Measurements from ENCODE around the gene WDR18.
A peak's percentile ranks its signal among the peaks of the same experiment; 100 is the strongest.

Gene WDR18

DNA sequence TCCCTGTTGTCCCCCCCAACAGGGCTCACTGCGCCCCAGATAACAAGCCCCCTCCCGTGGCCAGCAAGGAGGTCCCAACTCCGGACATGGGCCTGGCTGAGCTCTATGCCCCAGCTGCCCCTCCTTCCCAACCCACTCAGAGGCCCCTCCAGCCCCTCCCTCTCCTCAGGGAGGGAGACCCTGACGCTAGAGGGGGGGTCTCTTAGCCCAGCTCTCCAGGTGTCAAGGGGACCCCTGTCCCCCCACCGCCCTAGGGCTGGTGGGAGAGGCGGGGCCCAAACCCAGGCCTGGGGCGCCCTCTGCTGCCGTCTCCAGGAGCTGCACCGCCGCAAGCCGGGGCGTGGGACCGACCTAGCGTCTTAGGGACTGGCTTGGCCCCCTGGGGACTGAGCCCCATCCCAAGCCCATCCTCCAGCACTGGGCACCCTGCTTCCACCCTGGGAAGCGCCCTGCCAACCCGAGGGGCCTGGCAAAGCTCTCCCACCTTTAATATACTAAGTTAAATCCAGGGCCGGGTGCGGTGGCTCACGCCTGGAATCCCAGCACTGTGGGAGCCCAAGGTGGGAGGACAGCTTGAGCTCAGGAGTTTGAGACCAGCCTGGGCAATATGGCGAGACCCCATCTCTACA, 17.5 kb downstream of the WDR18 start:
- Histone ChIP-seq H3K9ac (ENCODE audit: low read length) (no peak overlapping the region), H4K20me1 (ENCODE audit: insufficient read depth, low read length) (no peaks in the 10 kb centered on the region), H3K27me3 (ENCODE audit: insufficient read depth, low read length) (peaks cover 12% of the 10 kb centered on the region; the same call in 1 of the 2 replicates)

DNA sequence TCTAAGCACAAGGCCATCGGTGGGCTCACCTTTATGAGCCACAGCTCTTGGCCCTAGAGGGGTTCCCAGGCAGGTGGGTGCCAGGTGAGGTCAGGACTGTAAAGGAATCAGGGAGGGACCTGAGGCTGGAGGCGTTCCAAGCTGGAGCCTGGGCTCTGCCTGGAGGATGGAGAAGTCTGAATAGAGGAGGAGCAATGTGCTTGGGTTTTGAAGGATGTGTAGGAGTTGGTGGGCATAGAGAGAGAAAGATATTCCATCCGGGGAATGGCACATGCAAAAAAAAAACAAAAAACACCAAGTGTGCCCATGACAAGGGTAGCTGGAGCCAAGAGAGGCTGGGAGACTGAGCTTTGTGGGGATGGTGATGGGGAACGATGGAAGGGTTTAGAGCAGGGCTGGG, 18.5 kb downstream of the WDR18 start:
- no peak for TF ChIP-seq EZH2 (IDR thresholded peaks at IDR 0.05; ENCODE audit: borderline replicate concordance, low read length)
- TF ChIP-seq, protein P1, sequence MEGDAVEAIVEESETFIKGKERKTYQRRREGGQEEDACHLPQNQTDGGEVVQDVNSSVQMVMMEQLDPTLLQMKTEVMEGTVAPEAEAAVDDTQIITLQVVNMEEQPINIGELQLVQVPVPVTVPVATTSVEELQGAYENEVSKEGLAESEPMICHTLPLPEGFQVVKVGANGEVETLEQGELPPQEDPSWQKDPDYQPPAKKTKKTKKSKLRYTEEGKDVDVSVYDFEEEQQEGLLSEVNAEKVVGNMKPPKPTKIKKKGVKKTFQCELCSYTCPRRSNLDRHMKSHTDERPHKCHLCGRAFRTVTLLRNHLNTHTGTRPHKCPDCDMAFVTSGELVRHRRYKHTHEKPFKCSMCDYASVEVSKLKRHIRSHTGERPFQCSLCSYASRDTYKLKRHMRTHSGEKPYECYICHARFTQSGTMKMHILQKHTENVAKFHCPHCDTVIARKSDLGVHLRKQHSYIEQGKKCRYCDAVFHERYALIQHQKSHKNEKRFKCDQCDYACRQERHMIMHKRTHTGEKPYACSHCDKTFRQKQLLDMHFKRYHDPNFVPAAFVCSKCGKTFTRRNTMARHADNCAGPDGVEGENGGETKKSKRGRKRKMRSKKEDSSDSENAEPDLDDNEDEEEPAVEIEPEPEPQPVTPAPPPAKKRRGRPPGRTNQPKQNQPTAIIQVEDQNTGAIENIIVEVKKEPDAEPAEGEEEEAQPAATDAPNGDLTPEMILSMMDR (IDR thresholded peaks at IDR 0.05; ENCODE audit: low read length) = no peak
- Histone ChIP-seq H3K4me1 (ENCODE audit: insufficient read depth, low read length, severe bottlenecking) (no peaks in the 10 kb centered on the region), H2AFZ (ENCODE audit: low read length) (no peak overlapping the region), H3K27ac (ENCODE audit: low read depth, low read length, poor library complexity, severe bottlenecking) (no peak overlapping the region), H3K79me2 (ENCODE audit: insufficient read depth, low read length) (no peaks in the 10 kb centered on the region), H3K4me2 (ENCODE audit: low read length) (no peak overlapping the region), H3K9ac (ENCODE audit: low read length) (no peak overlapping the region), H3K27me3 (ENCODE audit: insufficient read depth, low read length) (peaks cover 12% of the 10 kb centered on the region; the same call in 1 of the 2 replicates), H3K4me3 (ENCODE audit: low read depth, low read length, poor library complexity, severe bottlenecking) (no peak overlapping the region), H3K9me2 (ENCODE audit: low read depth, low read length) (no peaks in the 10 kb centered on the region), H3K9me3 (ENCODE audit: low read length) (no peaks in the 10 kb centered on the region), H4K20me1 (ENCODE audit: insufficient read depth, low read length) (no peaks in the 10 kb centered on the region), H3F3A (ENCODE audit: insufficient read depth, low read length) (no peaks in the 10 kb centered on the region), H3K36me3 (ENCODE audit: insufficient read depth, low read length) (no peaks in the 10 kb centered on the region; the same call in 1 of the 2 replicates)

More for the DNA sequence above, 17.5 kb downstream of the WDR18 start:
- no peaks in the 10 kb centered on the region for H3F3A ChIP-seq (ENCODE audit: insufficient read depth, low read length)
- no peak overlapping the region for H2AFZ ChIP-seq (ENCODE audit: low read length)
- H3K27ac ChIP-seq (ENCODE audit: low read depth, low read length, poor library complexity, severe bottlenecking) = no peak overlapping the region
- H3K9me2 ChIP-seq (ENCODE audit: low read depth, low read length) = no peaks in the 10 kb centered on the region
- H3K79me2 ChIP-seq (ENCODE audit: insufficient read depth, low read length) = no peaks in the 10 kb centered on the region
- H3K4me1 ChIP-seq (ENCODE audit: insufficient read depth, low read length, severe bottlenecking) = no peaks in the 10 kb centered on the region
- no peaks in the 10 kb centered on the region for H3K9me3 ChIP-seq (ENCODE audit: low read length)
- no peak overlapping the region for H3K4me3 ChIP-seq (ENCODE audit: low read depth, low read length, poor library complexity, severe bottlenecking)
- TF ChIP-seq, protein P1 (IDR thresholded peaks at IDR 0.05; ENCODE audit: low read length) = peak; percentile 84
- no peak for TF ChIP-seq EZH2 (IDR thresholded peaks at IDR 0.05; ENCODE audit: borderline replicate concordance, low read length)
- H3K4me2 ChIP-seq (ENCODE audit: low read length) = no peak overlapping the region
- H3K36me3 ChIP-seq (ENCODE audit: insufficient read depth, low read length) = no peaks in the 10 kb centered on the region

DNA sequence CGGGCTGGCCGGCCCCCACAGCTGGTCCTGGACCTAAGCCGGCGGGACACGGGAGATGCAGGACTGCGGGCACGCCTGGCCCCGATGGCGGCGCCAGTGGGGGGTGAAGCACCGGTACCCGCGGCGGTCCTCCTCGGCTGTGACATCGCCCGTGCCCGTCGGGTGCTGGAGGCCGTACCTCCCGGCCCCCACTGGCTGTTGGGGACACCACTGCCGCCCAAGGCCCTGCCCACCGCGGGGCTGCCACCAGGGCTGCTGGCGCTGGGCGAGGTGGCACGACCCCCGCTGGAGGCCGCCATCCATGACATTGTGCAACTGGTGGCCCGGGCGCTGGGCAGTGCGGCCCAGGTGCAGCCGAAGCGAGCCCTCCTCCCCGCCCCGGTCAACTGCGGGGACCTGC, 19.1 kb downstream of the WDR18 start:
- Histone ChIP-seq H4K20me1 (ENCODE audit: insufficient read depth, low read length) (no peaks in the 10 kb centered on the region), H3K36me3 (ENCODE audit: insufficient read depth, low read length) (peaks cover under 1% of the 10 kb centered on the region; the same call in 1 of the 2 replicates), H3K9ac (ENCODE audit: low read length) (no peak overlapping the region), H3K4me3 (ENCODE audit: low read depth, low read length, poor library complexity, severe bottlenecking) (no peak overlapping the region), H3K27me3 (ENCODE audit: insufficient read depth, low read length) (peaks cover 12% of the 10 kb centered on the region; the same call in 1 of the 2 replicates), H3F3A (ENCODE audit: insufficient read depth, low read length) (no peaks in the 10 kb centered on the region), H2AFZ (ENCODE audit: low read length) (no peak overlapping the region), H3K79me2 (ENCODE audit: insufficient read depth, low read length) (no peaks in the 10 kb centered on the region), H3K27ac (ENCODE audit: low read depth, low read length, poor library complexity, severe bottlenecking) (no peak overlapping the region), H3K9me3 (ENCODE audit: low read length) (no peaks in the 10 kb centered on the region), H3K4me1 (ENCODE audit: insufficient read depth, low read length, severe bottlenecking) (no peaks in the 10 kb centered on the region), H3K9me2 (ENCODE audit: low read depth, low read length) (no peaks in the 10 kb centered on the region), H3K4me2 (ENCODE audit: low read length) (no peak overlapping the region)
- TF ChIP-seq, protein P1 (IDR thresholded peaks at IDR 0.05; ENCODE audit: low read length) = no peak
- TF ChIP-seq EZH2 (IDR thresholded peaks at IDR 0.05; ENCODE audit: borderline replicate concordance, low read length) = no peak

Data from OCI-LY1 (cell line).